ENCODE results near the gene CALML5.

The CALML5 gene

GRCh38 chr10:5517546-5517945 lies 18.2 kb upstream of the CALML5 start:
- H3K27me3 ChIP-seq (ENCODE audit: insufficient read depth, low read length, poor library complexity, severe bottlenecking): no peaks in the 10 kb centered on the region
- no peaks in the 10 kb centered on the region for H3K36me3 ChIP-seq (ENCODE audit: insufficient read depth, low read length)
- H4K20me1 ChIP-seq (ENCODE audit: insufficient read depth, low read length, poor library complexity, severe bottlenecking): no peaks in the 10 kb centered on the region
- H3K9me3 ChIP-seq (ENCODE audit: insufficient read depth, low read depth, low read length): no peaks in the 10 kb centered on the region
- H3K9ac ChIP-seq (ENCODE audit: low read depth, low read length, poor library complexity, severe bottlenecking): no peak overlapping the region
- H3K9me2 ChIP-seq (replicated peaks; ENCODE audit: low read depth, low read length): no peaks in the 10 kb centered on the region
- H3K79me2 ChIP-seq (ENCODE audit: insufficient read depth, low read length): no peaks in the 10 kb centered on the region
- no peak overlapping the region for H3K4me3 ChIP-seq (ENCODE audit: low read length, poor library complexity, severe bottlenecking)
- peaks cover 4% of the 10 kb centered on the region for H3K4me1 ChIP-seq (ENCODE audit: insufficient read depth, low read length, poor library complexity, severe bottlenecking)
- H3K4me2 ChIP-seq (ENCODE audit: low read depth, low read length, poor library complexity, severe bottlenecking): no peak overlapping the region
- no peaks in the 10 kb centered on the region for H3F3A ChIP-seq (ENCODE audit: low read depth)
- TF ChIP-seq EZH2phosphoT487 (IDR thresholded peaks at IDR 0.05; ENCODE audit: borderline replicate concordance): no peak
- no peak for TF ChIP-seq CTCF (conservative IDR thresholded peaks at IDR 0.05; ENCODE audit: low read length)
- no peak overlapping the region for H2AFZ ChIP-seq (ENCODE audit: low read length)

GRCh38 chr10:5515948-5516761 lies 16.8 kb upstream of the CALML5 start:
- Histone ChIP-seq H3K27me3 (ENCODE audit: insufficient read depth, low read length, poor library complexity, severe bottlenecking) (no peaks in the 10 kb centered on the region), H3K4me3 (ENCODE audit: low read length, poor library complexity, severe bottlenecking) (no peak overlapping the region), H3K79me2 (ENCODE audit: insufficient read depth, low read length) (no peaks in the 10 kb centered on the region), H2AFZ (ENCODE audit: low read length) (no peak overlapping the region), H3F3A (ENCODE audit: low read depth) (no peaks in the 10 kb centered on the region), H3K4me2 (ENCODE audit: low read depth, low read length, poor library complexity, severe bottlenecking) (no peak overlapping the region), H4K20me1 (ENCODE audit: insufficient read depth, low read length, poor library complexity, severe bottlenecking) (no peaks in the 10 kb centered on the region), H3K9me2 (replicated peaks; ENCODE audit: low read depth, low read length) (no peaks in the 10 kb centered on the region), H3K9me3 (ENCODE audit: insufficient read depth, low read depth, low read length) (no peaks in the 10 kb centered on the region), H3K36me3 (ENCODE audit: insufficient read depth, low read length) (no peaks in the 10 kb centered on the region), H3K4me1 (ENCODE audit: insufficient read depth, low read length, poor library complexity, severe bottlenecking) (peaks cover 4% of the 10 kb centered on the region), H3K9ac (ENCODE audit: low read depth, low read length, poor library complexity, severe bottlenecking) (no peak overlapping the region)
- TF ChIP-seq CTCF (conservative IDR thresholded peaks at IDR 0.05; ENCODE audit: low read length) (no peak), EZH2phosphoT487 (IDR thresholded peaks at IDR 0.05; ENCODE audit: borderline replicate concordance) (no peak)

- no peaks in the 10 kb centered on the region for H3K79me2 ChIP-seq (ENCODE audit: insufficient read depth, low read length)
- no peaks in the 10 kb centered on the region for H4K20me1 ChIP-seq (ENCODE audit: insufficient read depth, low read length, poor library complexity, severe bottlenecking)
- H2AFZ ChIP-seq (ENCODE audit: low read length): no peak overlapping the region
- no peak for TF ChIP-seq EZH2phosphoT487 (IDR thresholded peaks at IDR 0.05; ENCODE audit: borderline replicate concordance)
- no peak for TF ChIP-seq CTCF (conservative IDR thresholded peaks at IDR 0.05; ENCODE audit: low read length)
- H3K36me3 ChIP-seq (ENCODE audit: insufficient read depth, low read length): no peaks in the 10 kb centered on the region
- no peak overlapping the region for H3K9ac ChIP-seq (ENCODE audit: low read depth, low read length, poor library complexity, severe bottlenecking)
- no peaks in the 10 kb centered on the region for H3K9me3 ChIP-seq (ENCODE audit: insufficient read depth, low read depth, low read length)
- H3F3A ChIP-seq (ENCODE audit: low read depth): no peaks in the 10 kb centered on the region
- no peaks in the 10 kb centered on the region for H3K27me3 ChIP-seq (ENCODE audit: insufficient read depth, low read length, poor library complexity, severe bottlenecking)
- H3K4me3 ChIP-seq (ENCODE audit: low read length, poor library complexity, severe bottlenecking): no peak overlapping the region
- H3K9me2 ChIP-seq (replicated peaks; ENCODE audit: low read depth, low read length): no peaks in the 10 kb centered on the region
- H3K4me2 ChIP-seq (ENCODE audit: low read depth, low read length, poor library complexity, severe bottlenecking): no peak overlapping the region
- H3K4me1 ChIP-seq (ENCODE audit: insufficient read depth, low read length, poor library complexity, severe bottlenecking): peaks cover 4% of the 10 kb centered on the region
These were observed 15.0 kb upstream of the CALML5 start for GRCh38 chr10:5514226-5514850.
